ENCODE data around the gene SOX6.

SOX6 gene

DNA sequence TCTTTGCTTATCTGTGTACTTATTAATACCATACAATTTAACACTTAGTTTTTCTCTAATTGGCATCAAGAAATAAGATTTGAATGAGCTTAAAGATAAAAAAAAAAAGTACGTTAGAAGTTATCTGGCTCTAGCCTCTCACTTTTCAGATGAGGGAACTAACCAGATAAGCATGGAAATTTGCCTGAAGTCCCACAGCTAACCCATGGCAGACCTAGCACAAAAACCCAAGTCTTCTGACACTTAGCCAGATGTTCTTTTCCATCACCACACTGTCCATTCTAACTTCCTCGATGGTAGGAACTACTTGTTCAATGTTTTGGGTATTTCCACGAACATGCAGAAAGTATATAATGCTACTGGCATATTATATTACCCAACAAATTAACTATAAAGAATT, 7.4 kb upstream of the SOX6 start:
- no peak for DNase-seq

DNA sequence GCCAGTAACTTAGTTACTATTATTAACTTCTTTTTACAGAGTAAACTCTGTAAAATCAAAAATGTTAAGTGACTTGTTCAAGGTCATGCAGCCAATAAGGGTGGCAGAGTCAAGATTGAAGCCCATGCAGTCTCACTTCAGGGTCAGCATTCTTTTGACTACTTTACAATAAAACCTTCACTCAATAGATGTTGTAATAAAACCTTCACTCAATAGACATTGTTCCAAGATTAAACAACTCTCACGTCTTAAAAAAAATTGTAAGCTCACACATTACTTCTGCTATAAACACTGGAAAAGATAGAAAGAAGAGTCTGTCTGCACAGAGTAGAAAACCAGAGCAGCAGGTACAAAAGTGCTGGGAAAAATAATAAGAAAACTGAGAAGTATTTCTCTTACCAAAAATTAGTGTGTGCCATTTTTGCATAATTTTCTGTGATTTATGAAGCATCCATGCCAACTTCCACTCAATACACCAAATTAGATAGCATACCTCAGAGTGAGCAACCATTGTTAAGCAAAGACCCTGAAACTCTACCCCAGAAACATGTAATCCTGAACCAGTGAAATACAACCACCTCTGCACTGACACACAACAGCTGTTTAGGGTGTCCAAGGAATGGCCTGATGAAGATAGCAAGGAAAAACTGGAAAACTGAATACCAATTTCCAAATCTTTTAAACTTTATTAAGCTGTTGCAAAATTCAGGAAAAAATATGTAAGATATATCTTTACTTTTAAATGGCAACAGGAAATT, 4.9 kb upstream of the SOX6 start:
- DNase-seq: no peak

DNA sequence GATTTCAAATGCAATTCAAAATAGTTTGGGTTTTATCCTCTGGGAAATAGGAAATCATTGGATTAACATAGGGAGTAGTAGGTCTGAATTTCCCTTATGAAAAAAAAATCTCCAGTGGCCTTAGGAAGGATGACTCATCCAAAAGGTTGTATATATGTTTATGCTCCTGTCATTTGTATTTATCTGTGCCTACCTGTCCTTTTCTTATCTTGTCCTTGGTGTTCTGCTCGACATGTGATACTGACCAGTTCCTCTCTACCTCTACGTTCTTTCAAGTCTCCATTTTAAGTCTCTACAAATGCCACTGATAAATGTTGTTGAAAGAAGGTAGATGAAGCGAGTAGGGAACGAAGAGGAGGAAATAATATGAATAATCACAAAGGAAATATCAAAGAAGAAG, 3.0 kb upstream of the SOX6 start:
- DNase-seq: no peak

DNA sequence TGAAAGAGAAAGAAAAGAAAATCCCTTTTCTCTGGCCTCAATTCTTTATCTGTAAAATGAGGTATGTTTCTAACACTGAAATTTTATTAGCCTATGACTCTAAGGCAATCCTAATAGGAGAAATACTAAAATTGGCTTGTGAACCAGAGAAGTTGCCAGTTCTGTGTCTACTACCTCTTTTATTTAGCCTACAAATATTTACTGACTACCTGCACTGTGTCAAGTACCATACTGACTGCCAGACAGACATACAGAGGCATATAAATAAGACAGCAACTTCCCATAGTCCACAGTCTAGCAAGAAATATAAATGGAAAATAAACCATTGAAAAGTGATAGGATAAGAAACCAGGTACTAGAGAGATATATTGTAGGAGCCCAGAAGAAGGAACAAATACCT, 2.4 kb upstream of the SOX6 start:
- DNase-seq: no peak

DNA sequence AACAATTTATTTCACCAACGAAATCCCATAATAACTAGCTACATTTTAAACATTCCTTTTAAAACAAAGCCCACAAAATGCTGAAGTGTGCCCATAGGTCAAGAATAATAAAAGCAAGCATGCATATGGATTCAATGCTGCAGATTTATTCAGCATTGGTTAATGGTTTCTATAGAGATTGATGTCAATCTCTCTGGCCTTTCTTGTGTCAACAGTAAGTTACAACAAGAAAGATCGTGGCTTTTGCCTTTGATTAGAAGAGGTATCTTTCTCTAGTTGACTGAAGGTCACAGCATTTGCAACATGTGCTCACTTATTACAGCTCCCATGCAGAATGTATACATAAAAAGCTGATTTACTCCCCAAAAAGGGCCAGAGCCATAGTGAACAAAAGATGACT, 1.4 kb upstream of the SOX6 start:
- DNase-seq: no peak

DNA sequence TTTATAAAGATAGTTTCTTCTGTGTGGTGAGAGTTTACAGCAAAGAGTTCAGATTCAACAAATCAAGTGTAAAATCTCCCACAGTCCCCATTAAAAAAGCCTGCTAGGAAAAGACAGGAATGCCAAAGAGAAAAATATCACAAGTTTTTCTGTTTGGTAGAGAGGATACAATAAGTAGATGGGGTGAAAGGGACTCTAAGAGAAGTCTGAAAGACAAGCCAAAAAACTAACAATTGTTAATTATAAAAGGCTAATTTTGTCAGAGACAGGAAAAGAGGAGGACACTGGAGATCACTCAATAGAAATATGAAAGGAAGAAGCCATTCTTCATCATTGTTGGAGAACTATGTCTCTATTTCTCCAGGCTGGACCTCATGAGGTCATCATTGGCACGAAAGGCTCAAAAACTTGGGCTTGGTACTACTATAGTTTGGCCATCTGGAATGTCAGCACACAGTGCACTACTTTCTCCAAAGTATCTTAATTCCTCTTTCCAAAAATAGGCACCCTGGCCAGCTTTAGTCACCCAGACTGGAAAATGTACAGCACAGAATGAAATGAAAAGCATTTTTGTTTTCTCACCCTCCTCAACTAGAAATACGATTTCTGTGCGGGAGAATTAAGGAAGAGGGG, 531 bp upstream of the SOX6 start:
- no peak for DNase-seq

DNA sequence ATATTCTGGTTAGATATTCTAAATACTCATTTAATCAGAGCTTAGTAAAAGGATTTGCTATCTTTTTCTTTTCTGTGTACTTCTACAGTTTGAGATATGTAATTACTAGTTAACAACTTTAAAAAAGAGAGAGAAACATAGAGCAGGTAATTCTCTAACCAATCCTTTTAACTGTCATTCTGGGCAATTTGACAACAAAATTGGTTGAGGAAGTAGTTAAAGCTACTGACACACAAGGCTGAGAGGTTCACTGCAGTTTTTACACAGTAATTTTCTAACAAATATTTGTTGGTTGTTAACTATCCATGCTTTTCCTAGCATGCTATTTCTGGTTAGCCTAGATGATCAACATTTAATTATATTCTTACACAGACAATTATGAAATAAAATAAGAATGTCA, 3.6 kb downstream of the SOX6 start:
- DNase-seq: peak; percentile 80

DNA sequence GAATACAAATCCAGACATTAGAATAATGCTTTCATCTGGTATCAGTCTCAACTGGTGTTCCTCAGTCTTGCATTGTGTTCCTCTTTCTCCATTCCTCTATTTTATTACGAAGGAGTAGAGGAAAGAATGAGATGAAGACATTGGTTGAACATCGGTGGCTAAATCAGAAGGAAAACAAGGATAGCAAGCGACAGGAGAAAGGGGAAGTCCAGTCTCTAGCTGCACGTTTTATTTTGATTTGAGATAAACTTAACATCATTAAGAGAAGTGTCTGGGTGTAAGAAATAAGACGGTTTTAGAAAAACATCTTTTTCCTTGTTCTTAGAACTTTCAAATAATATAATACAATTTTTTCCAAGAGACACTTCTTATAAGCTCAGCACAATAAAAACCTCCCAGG, 6.2 kb downstream of the SOX6 start:
- DNase-seq: no peak

DNA sequence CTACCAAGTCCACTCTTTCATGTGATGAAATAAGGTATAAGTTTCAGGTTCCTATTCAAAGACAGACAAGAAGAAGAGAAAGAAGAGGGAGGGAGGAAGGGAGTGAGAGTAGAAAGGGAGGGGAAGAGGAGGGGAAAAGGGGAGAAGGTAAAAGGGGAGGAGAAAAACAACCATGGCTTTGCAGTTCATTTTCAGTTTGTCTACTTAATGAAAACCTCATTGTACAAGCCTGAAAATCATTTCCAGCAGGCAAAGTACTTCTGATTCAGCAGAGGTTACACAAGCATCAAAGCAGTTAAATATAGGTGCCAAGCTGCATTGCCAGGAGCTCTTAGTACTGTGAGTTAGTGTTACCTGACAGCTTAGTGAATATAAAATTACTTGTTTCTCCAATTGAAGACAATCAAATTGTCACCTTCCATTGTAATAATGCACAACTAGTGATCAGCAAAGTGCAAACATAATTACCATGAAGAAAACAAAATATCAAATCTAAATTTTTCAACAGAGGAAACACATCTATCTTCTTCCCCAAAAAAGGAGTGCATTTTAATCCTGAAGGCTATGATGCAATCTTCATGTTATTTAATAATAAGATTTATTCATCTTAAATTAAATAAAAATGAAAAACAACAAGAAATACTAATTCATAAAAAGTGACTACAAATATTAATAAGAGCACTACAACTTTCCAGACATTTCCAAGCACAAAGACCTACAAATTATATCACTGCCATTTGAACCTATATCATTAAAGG, 8.2 kb downstream of the SOX6 start:
- peak; percentile 67 for DNase-seq

DNA sequence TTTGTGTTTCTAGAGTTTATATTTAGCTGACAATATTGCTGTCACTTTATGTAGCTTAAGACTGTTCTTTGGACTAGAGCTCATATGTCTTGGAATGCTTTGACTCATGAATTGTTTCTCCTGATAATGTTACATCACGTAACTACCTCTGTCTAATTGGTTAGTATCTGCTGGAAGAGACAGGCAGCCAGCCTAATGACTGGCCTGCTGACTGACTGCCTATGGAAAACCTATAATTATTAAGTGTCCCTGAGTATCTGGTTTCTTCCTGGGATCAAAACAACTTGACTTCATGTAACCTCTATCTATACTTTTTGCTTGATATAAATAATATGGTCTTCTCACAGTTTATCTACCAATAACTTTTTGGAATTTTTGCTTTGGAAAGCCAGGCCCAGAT, 9.4 kb downstream of the SOX6 start:
- DNase-seq: peak; percentile 67

DNA sequence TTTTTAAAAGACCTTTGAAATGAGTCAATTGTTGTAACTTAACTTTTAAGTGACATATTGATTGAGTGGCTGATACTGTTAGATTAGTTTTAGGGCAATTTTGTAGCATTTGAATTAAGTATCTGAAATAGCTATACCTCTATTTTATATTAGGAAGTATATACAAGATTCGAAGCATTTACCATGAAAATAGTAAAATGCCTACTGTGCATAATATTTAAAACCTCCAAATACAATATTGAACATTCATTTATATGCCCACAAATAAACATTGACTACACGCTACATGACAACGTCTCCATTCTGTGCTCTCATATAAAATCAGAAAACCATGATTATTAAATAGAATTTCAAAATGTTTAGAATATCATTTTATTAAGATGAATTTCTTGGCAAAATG, 14.5 kb downstream of the SOX6 start:
- no peak for DNase-seq

DNA sequence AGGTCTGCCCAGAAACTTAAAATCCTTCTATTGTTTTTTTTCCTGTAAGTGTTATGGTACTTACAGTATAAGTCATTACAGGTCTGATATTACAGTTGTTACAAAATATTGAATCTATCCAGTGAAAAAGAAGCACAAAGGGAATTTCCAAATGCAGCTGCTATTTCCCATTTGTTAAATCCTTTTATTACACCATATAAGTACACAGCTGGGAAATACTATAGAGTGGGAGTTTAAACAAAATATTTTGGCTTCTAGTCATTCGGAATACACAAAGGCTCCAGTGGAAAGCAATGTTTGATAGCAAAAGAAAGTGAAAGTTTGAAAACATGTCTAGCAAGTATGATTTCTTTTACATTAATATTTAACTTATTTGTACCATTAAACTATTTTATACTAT, 18.0 kb downstream of the SOX6 start:
- no peak for DNase-seq

DNA sequence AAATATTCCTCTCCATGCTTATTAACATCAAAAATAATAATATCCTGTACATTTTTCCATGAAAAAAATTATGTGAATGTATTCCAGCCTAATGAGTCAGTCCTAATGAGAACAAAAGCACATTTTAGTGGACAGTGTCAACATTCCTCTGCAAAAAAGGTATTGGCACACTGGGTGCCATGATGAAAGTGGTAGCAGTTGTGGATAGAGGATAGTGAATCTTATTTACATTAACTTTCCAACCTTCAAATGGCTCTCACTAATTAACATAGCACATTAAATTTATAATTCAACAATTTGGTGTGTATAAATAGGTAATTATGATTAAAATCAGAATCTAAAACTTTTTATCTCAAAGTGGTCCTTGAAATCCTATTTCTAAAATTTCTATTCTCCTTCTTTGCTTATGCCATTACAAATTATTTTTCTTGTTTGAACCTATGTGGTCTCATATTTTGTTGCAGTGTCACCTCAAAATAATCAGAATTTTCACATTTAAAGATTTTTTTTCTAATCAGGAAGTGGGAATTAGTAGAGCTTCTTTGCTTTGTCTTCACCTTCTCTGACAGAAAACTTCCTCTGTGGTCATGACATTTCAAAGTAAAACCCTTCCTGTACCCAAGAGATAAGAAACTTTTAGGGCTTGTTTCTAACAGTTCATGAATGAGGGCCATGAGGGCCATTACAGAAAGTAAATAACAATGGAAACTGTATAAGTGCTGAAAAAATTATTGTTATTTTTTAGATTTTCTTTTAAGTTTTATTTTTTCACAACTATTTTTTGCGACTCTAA, 18.7 kb downstream of the SOX6 start:
- no peak for DNase-seq

DNA sequence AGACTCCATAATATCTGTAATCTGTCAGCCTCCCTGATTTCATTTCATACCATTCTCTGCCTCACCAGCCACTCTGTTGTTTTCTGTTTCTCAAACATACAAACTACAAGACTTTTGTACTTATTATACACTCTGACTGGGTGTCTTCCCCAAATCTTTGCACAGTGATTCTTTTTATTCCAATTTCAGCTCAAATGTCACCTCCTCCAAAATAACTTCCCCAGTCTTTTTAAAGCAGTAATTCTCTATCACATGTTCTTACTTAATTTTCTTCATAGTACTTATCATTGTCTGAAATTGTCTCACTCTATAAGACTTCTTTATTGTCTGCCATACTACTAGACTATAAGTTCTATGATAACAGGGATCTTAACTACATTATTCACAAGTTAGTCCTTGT, 19.6 kb downstream of the SOX6 start:
- DNase-seq: no peak

DNA sequence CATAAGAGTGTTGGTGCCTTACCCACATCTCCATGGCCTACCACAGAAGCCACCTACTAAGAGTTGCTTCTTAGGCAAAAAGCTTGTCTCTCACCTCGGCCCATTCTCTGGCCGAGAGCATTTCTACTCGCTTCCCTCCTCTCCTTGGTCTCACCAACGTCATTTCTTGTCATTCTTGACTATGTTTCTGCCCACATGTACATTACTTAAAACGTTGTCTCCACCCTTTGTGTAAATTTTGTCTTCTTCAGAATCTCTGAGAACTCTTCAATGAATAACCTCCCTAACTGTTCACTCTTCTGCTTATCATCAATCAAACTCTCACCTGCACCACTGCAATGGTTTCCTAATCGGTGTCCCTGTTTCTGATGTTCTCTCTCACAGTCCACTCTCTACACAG, 20.1 kb downstream of the SOX6 start:
- no peak for DNase-seq

DNA sequence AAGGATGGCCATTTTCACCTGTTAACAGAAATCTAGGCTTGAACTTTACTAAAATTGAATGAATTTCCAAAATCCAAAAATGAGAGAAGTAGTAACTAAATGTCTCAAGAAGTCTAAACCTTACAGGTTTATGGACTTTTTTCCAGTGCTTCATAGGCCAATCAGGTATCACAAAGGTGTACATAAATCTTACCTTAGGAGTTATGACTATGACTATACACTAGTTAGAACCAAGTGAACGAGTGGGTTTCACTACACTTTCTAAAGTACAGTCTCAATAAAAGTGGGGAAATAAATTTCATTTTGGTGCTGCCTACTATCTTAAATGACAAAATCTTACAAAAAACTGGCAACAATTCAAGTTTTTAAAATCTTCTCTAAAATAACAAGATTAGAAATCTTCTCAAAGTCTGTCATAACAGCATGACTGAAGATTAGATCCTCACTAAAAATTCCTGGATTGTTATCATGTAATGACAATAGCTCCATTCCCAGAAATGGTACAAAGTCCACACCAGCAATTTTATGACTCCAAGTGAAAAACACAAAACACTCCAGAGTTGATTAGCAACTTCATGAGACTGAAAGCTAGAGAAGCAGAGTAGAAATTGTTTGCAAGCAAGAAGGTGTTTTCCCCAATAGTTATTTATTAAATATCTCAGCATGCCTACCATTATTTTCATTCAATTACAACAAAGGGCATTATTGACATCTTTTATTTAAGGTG, 20.9 kb downstream of the SOX6 start:
- no peak for DNase-seq

DNA sequence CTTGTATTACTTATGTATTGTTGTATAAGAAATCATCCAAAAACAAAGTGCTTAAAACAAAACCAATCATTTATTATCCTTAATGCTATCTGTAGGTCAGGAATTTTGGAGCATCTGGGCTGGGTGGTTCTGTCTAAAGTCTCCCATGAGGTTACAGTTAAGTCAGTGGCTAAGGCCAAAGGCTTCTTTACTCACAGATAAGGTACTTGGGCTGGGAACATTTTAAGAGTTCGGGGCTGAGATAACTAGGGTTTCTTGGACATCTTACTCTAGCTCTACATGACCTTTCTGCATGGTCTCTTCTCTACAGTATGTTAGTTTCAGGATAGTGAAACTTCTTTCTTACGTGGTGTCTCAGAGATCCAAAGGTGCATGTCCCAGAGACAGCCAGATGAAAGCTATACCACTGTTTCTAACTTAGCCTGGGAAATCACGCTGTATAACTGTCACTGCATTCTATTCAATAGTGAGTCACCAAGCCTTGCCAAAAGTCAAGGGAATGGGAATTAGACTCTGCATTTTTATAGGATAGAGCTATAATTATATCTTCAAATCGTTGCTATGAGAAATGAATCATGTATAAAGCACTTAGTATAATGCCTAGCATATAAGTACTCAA, 29.6 kb downstream of the SOX6 start:
- DNase-seq: no peak

DNA sequence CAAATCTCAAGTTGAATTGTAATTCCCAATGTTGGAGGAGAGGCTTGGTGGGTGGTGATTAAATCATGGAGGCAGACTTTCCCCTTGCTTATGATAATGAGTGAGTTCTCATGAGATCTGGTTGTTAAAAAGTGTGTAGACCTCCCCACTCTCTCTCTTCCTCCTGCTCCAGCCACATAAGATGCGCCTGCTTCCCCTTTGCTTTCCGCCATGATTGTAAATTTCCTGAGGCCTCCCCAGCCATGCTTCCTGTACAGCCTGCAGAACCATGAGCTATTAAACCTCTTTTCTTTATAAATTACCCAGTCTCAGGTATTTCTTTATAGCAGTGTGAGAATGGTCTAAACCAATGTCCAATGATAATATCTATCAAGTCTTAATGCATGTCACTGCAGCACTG, 34.2 kb downstream of the SOX6 start:
- DNase-seq: no peak

DNA sequence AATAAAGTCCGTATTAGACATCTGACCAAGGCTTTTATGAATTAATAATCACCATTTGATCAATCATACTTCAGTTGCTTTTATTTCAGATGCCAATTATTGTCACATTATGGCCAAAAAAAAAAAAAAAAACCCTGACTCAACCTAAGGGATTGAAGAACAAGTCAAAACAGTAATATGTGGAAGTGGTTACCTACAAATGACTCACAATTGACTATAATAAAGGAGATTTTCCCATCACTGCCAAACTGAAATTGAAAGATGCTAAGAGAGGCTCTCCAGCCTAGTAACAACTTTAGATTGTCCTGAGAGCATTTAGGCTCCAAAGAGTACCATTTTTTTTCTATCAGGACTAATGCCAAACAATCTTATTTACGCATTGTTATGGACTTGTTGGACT, 35.2 kb downstream of the SOX6 start:
- no peak for DNase-seq

DNA sequence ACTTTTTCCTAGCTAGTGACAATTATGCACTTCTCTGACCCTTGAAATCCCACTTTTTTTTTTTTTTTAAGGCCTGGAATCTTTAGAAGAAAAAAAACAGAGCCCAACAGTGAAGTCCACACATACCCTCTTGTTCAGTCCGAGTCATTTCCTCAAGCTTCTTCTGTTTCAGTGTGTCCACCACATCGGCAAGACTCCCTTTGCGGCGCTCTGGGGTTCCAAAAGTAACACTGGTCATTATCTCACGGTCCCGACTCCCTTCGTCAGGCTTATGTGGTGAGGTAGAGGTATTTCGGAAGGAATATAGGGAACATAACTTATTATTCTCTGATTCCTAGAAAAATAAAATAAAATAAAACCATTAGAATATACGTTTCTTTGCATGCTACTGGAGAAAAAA, 38.0 kb downstream of the SOX6 start:
- no peak for DNase-seq

DNA sequence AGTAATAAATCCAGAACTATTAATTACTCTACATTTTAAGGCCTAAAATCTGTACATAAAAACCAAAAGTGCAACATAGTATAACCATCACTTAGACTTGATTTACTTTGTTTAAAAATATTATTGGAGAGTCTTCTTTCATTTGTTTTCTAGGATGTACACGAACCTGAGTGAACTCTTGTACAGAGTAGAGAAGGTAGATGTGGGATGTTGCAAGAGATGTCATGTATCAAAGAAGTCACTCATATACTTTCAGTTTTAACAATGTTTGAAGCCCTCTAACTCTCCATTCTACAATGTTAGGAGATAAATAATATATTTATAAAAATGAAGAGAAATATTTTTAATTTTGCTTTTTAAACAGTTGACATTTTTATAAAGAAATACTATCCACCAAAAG, 38.6 kb downstream of the SOX6 start:
- no peak for DNase-seq

DNA sequence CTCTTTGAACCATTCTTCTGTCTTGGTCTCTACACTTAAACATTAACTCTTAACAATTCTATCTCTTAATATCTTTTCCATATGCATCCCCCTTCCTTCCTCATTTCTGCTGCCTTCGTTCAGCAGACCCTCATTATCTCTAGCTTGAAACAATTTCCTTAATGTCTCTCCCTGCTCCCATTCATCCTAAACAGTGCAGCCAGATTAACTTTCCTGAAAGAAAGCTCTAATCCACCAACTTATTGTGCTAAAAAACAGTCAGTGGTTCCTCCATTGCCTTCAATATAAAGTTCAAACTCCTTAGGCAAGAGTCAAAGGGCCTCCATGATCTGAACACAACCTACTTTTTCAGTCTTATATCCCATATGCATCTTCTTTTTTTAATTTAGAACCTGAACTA, 42.5 kb downstream of the SOX6 start:
- no peak for DNase-seq

All from NCI-H1105 treated with DMSO at 0.1 percent for 48 hours (cell line).